ENCODE data around the gene SLC5A9. TPM values are rescaled to one million over a fixed set of nuclear protein-coding genes. Genes with fewer than 3 reads are reported as not detected.

Gene SLC5A9
- total and polyA plus RNA-seq, 8 donors = 0.28 to 1.8 (median 0.92) TPM; not detected in 3

DNA sequence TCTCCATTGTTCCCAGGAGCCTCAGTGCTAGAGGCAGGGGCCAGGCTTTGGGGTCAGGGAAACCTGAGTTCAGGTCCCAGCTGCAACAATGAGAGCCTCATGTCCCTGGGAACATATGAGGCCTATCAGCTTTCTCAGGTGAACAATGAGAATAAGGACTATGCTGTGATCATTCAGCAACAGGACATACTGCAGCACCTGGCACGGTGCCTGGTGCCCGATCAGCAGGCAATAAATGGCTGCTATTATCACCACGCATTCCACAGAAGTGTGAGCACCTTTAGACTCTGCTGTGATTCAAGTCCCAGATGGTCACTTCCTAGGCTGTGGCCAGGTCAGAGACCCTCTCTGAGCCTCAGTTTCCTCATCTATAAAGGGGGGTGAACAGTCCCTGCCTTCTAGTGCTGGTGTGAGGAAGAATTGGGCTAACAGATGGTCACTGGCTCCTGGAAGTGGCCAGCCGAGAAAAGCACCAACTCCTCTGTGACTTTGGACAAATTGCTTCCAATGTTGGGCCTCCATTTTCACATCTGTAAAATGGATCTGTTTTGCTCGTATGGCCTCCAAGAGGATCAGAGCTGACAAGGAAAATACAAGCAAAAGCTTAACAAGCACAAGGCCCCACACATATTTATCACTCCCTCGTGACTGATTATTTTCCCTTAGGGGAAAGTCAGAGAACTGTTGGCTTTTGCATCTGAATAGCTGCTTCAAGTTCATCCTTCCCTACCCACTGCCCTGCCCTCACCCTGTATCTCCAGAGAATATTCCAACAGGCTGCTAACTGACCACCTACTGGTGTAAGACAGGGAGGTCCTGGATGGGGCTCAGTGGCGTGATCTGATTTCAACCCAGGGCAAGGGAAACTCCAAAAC lies 1.1 kb downstream of the SLC5A9 start:
- intact Hi-C loops (cut with DNase I; ENCODE audit: low total_unique reads) = no loop called here
- Histone ChIP-seq H3K4me1 (peaks cover 0 to 31% (median 2%) of the 10 kb centered on the region in 4 donors), H3K36me3 (no peaks in the 10 kb centered on the region), H3K27me3 (peaks cover 0 to 7% (median 0%) of the 10 kb centered on the region in 3 donors), H3K9me3 (no peaks in the 10 kb centered on the region), H3K4me3 (no peak overlapping the region), H3K27ac (no peak overlapping the region)
- peak in 1 of 2 donors; percentile 68 for DNase-seq
- TF ChIP-seq EP300 (IDR thresholded peaks at IDR 0.05) (no peak), POLR2AphosphoS5 (IDR thresholded peaks at IDR 0.05) (no peak), POLR2A (IDR thresholded peaks at IDR 0.05) (no peak)
- TF ChIP-seq, protein P1, sequence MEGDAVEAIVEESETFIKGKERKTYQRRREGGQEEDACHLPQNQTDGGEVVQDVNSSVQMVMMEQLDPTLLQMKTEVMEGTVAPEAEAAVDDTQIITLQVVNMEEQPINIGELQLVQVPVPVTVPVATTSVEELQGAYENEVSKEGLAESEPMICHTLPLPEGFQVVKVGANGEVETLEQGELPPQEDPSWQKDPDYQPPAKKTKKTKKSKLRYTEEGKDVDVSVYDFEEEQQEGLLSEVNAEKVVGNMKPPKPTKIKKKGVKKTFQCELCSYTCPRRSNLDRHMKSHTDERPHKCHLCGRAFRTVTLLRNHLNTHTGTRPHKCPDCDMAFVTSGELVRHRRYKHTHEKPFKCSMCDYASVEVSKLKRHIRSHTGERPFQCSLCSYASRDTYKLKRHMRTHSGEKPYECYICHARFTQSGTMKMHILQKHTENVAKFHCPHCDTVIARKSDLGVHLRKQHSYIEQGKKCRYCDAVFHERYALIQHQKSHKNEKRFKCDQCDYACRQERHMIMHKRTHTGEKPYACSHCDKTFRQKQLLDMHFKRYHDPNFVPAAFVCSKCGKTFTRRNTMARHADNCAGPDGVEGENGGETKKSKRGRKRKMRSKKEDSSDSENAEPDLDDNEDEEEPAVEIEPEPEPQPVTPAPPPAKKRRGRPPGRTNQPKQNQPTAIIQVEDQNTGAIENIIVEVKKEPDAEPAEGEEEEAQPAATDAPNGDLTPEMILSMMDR (IDR thresholded peaks at IDR 0.05) = no peak
- 45 to 64% (median 49%) methylated on average over 7 of the region's 7 CpGs for WGBS, 5 donors

DNA sequence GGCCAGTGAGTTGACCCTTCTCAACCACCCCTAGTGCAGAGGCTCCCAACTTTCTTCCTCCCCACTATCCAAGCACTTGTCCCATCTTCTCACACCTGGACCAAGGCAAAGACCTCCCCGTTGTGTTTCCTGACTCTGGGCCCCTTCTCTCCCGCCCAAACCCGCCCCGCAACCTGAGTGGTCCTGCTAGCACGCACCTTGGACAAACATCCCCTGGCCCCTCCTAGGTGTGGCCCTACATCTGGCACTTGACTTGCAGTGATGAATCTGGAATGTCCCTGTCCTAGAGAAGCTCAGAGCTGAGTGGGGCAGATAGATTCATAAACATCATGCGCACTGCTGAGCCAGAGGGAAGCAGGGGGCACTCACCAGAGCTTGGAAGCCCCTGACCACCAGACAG lies 2.3 kb downstream of the SLC5A9 start:
- no peak for DNase-seq
- peaks cover 0 to 31% (median 2%) of the 10 kb centered on the region in 4 donors for H3K4me1 ChIP-seq
- H3K27me3 ChIP-seq = peaks cover 0 to 7% (median 0%) of the 10 kb centered on the region in 3 donors
- H3K27ac ChIP-seq = no peak overlapping the region
- intact Hi-C loops (cut with DNase I; ENCODE audit: low total_unique reads) = no loop called here
- H3K9me3 ChIP-seq = no peaks in the 10 kb centered on the region
- TF ChIP-seq POLR2AphosphoS5 (IDR thresholded peaks at IDR 0.05) (no peak), POLR2A (IDR thresholded peaks at IDR 0.05) (no peak), EP300 (IDR thresholded peaks at IDR 0.05) (no peak)
- TF ChIP-seq, protein P1 (IDR thresholded peaks at IDR 0.05) = no peak
- WGBS, 5 donors = 82 to 93% (median 89%) methylated on average over 6 of the region's 6 CpGs
- no peaks in the 10 kb centered on the region for H3K36me3 ChIP-seq
- H3K4me3 ChIP-seq = no peak overlapping the region

DNA sequence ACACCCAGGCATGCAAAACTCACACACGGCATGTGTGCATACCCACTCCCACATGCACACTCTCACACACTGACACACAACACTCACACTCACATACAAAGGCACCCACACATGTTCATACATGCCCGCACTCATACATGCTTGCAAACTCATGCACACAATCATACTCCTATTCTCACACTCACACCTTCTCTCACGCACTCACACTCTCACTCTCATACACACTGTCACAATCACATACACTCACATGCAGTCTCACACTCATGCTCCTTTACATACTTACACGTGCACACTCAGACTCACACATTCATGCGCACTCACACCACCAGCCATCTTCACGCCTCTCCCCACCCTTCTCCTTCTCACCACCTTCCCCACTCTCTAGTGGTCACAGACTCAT lies 3.1 kb downstream of the SLC5A9 start:
- 74 to 92% (median 80%) methylated on average over 6 of the region's 6 CpGs for WGBS, 5 donors
- DNase-seq = no peak
- intact Hi-C loops (cut with DNase I; ENCODE audit: low total_unique reads) = no loop called here
- H3K4me3 ChIP-seq = no peak overlapping the region
- TF ChIP-seq EP300 (IDR thresholded peaks at IDR 0.05) (no peak), POLR2AphosphoS5 (IDR thresholded peaks at IDR 0.05) (no peak), POLR2A (IDR thresholded peaks at IDR 0.05) (no peak)
- TF ChIP-seq, protein P1 (IDR thresholded peaks at IDR 0.05) = no peak
- no peaks in the 10 kb centered on the region for H3K9me3 ChIP-seq
- peaks cover 0 to 7% (median 0%) of the 10 kb centered on the region in 3 donors for H3K27me3 ChIP-seq
- peaks cover 0 to 31% (median 2%) of the 10 kb centered on the region in 4 donors for H3K4me1 ChIP-seq
- no peak overlapping the region for H3K27ac ChIP-seq
- H3K36me3 ChIP-seq = no peaks in the 10 kb centered on the region

DNA sequence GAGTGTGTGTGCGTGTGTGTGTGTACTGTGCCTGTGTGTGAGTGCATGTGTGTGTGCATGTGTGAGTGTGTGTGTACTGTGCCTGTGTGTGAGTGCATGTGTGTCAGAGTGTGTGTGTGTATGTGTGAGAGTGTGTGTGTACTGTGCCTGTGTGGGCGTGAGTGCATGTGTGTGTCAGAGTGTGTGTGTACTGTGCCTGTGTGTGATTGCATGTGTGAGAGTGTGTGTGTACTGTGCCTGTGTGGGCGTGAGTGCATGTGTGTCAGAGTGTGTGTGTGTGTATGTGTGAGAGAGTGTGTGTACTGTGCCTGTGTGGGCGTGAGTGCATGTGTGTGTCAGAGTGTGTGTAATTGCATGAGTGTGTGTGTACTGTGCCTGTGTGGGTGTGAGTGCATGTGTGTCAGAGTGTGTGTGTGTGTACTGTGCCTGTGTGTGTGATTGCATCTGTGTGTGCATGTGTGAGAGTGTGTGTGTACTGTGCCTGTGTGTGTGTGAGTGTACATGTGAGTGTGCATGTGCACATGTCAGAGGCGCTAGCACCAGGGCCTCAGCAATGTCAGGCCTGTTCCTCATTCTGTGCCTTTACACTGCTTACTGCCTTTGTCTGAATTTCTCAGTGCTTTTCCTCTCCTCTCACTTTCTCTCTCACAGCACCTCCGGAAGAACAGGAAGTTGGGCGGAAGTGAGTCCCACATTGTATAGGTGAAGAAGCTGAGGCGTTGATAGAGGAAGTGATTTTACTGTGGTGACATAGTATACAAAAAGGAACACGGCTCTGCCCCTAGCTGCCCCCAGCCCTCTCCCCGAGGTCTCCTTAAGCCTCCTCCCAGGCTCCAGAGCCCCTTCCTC lies 4.9 kb downstream of the SLC5A9 start:
- intact Hi-C loops (cut with DNase I; ENCODE audit: low total_unique reads) = no loop called here
- peak overlapping the region in 1 of 5 donors; percentile 41 for H3K27ac ChIP-seq
- H3K36me3 ChIP-seq = no peaks in the 10 kb centered on the region
- peaks cover 0 to 7% (median 0%) of the 10 kb centered on the region in 3 donors for H3K27me3 ChIP-seq
- TF ChIP-seq POLR2AphosphoS5 (IDR thresholded peaks at IDR 0.05) (no peak), POLR2A (IDR thresholded peaks at IDR 0.05) (no peak), EP300 (IDR thresholded peaks at IDR 0.05) (no peak)
- TF ChIP-seq, protein P1 (IDR thresholded peaks at IDR 0.05) = no peak
- peak in 1 of 2 donors; percentile 37 for DNase-seq
- peaks cover 0 to 26% (median 2%) of the 10 kb centered on the region in 4 donors for H3K4me1 ChIP-seq
- no peak overlapping the region for H3K4me3 ChIP-seq
- WGBS, 5 donors = 70 to 81% (median 74%) methylated on average over 10 of the region's 10 CpGs
- H3K9me3 ChIP-seq = no peaks in the 10 kb centered on the region
